OCI-LY3 (cell line): ENCODE results near the gene APBB2.

Experiments used
- H2AFZ ChIP-seq: fragments of 200-600, 300-600 bp; shearing (Covaris generic); 2 replicates; pipeline ENCODE4 v1.6.0; 2014; ENCODE audit warnings: antibody characterized with exemption, low read depth, low read length
- H3K27ac ChIP-seq: fragments of 200-600, 300-600 bp; sonication (generic); 2 replicates; pipeline ENCODE4 v1.5.1; 2014; ENCODE audit warnings: mild to moderate bottlenecking, low read length, moderate library complexity, mixed read lengths
- H3K27me3 ChIP-seq: fragments of 200-600, 300-600 bp; sonication (generic); 2 replicates; pipeline ENCODE4 v1.6.1; 2014; ENCODE audit warnings: low read depth, low read length, mixed read lengths
- H3K36me3 ChIP-seq: fragments of 200-600, 300-600 bp; sonication (generic); replicated peaks from 2 replicates; pipeline ENCODE3; 2014; ENCODE audit warnings: low read depth, low read length, mixed read lengths
- H3K4me1 ChIP-seq: fragments of 300-600, 200-600 bp; sonication (generic); 2 replicates; pipeline ENCODE4 v1.6.1; 2014; ENCODE audit warnings: low read length, mixed read lengths
- H3K4me2 ChIP-seq: fragments of 200-600, 300-600 bp; sonication (generic); 2 replicates; pipeline ENCODE4 v1.6.1; 2014; ENCODE audit warnings: low read length, mixed read lengths
- H3K4me3 ChIP-seq: fragments of 300-600, 200-600 bp; sonication (generic); 2 replicates; pipeline ENCODE4 v1.5.1; 2014; ENCODE audit warnings: antibody characterized with exemption, mild to moderate bottlenecking, low read length, moderate library complexity
- H3K79me2 ChIP-seq: fragments of 300-600, 200-600 bp; shearing (Covaris generic); 2 replicates; pipeline ENCODE4 v1.6.1; 2014; ENCODE audit warnings: mild to moderate bottlenecking, low read length, mixed read lengths
- H3K9ac ChIP-seq: fragments of 300-600, 200-600 bp; shearing (Covaris generic); 2 replicates; pipeline ENCODE4 v1.6.0; 2014; ENCODE audit warnings: mild to moderate bottlenecking, low read length, moderate library complexity
- H3K9me3 ChIP-seq: fragments of 200-600, 300-600 bp; shearing (Covaris generic); 2 replicates; pipeline ENCODE4 v1.6.1; 2014; ENCODE audit warnings: low read length, mixed read lengths; ENCODE audit not compliant: insufficient read depth
- H4K20me1 ChIP-seq: fragments of 200-600, 300-600 bp; sonication (generic); 2 replicates; pipeline ENCODE4 v1.6.1; 2016; ENCODE audit warnings: low read length, mixed read lengths; ENCODE audit not compliant: insufficient read depth
- CTCF ChIP-seq: fragments of 200-600, 300-600 bp; sonication (generic); IDR thresholded peaks from 2 replicates; pipeline ENCODE4 v1.5.1; 2014; ENCODE audit warnings: antibody characterized with exemption, low read length, low read depth
- EZH2phosphoT487 ChIP-seq: fragments of 200-600 bp; shearing (Covaris generic); IDR thresholded peaks from 2 replicates; pipeline ENCODE4 v1.6.1; 2018; ENCODE audit warnings: antibody characterized with exemption, mixed run types, low read depth

Gene APBB2

GRCh38 chr4:40897557-40898203 is 316.7 kb downstream of the APBB2 start:
- Histone ChIP-seq H3K4me3 (peak overlapping the region; percentile 76), H3K27ac (no peak overlapping the region)

GRCh38 chr4:40890764-40891163 is 323.6 kb downstream of the APBB2 start:
- H3K79me2 ChIP-seq, result no peaks in the 10 kb centered on the region
- no peaks in the 10 kb centered on the region for H3K4me1 ChIP-seq
- H3K9ac ChIP-seq, result no peak overlapping the region
- H2AFZ ChIP-seq, result no peak overlapping the region
- TF ChIP-seq CTCF, result no peak
- TF ChIP-seq EZH2phosphoT487, result no peak
- H3K4me3 ChIP-seq, result no peak overlapping the region
- H3K36me3 ChIP-seq, result no peaks in the 10 kb centered on the region
- no peak overlapping the region for H3K4me2 ChIP-seq
- H3K27me3 ChIP-seq, result no peaks in the 10 kb centered on the region; the same call in 1 of the 2 replicates
- H3K9me3 ChIP-seq, result no peaks in the 10 kb centered on the region
- H3K27ac ChIP-seq, result no peak overlapping the region
- H4K20me1 ChIP-seq, result no peaks in the 10 kb centered on the region

More at GRCh38 chr4:40897557-40898203, 316.7 kb downstream of the APBB2 start:
- Histone ChIP-seq H3K79me2 (no peaks in the 10 kb centered on the region), H3K27me3 (no peaks in the 10 kb centered on the region), H3K36me3 (no peaks in the 10 kb centered on the region), H3K9ac (peak overlapping the region; percentile 48; the same call in 1 of the 2 replicates), H2AFZ (peak overlapping the region; percentile 99), H4K20me1 (no peaks in the 10 kb centered on the region), H3K9me3 (no peaks in the 10 kb centered on the region), H3K4me1 (peaks cover 4% of the 10 kb centered on the region; the same call in 1 of the 2 replicates), H3K4me2 (peak overlapping the region; percentile 65)
- TF ChIP-seq EZH2phosphoT487, result no peak
- TF ChIP-seq CTCF, result peak; percentile 87

- Histone ChIP-seq H3K79me2 (no peaks in the 10 kb centered on the region), H3K27me3 (no peaks in the 10 kb centered on the region; the same call in 1 of the 2 replicates), H3K4me3 (no peak overlapping the region), H3K4me2 (no peak overlapping the region), H2AFZ (no peak overlapping the region), H3K9ac (no peak overlapping the region), H3K27ac (no peak overlapping the region), H3K9me3 (no peaks in the 10 kb centered on the region), H4K20me1 (no peaks in the 10 kb centered on the region), H3K36me3 (no peaks in the 10 kb centered on the region), H3K4me1 (no peaks in the 10 kb centered on the region)
- TF ChIP-seq CTCF, result no peak
- TF ChIP-seq EZH2phosphoT487, result no peak
Observed at GRCh38 chr4:40890199-40890598, 324.1 kb downstream of the APBB2 start.

GRCh38 chr4:40888933-40889332 is 325.4 kb downstream of the APBB2 start:
- Histone ChIP-seq H3K9me3 (no peaks in the 10 kb centered on the region), H3K27me3 (peaks cover 5% of the 10 kb centered on the region), H3K9ac (no peak overlapping the region), H3K27ac (no peak overlapping the region), H3K4me2 (no peak overlapping the region), H3K79me2 (no peaks in the 10 kb centered on the region), H2AFZ (no peak overlapping the region), H3K4me3 (no peak overlapping the region), H3K4me1 (no peaks in the 10 kb centered on the region), H3K36me3 (no peaks in the 10 kb centered on the region), H4K20me1 (no peaks in the 10 kb centered on the region)
- no peak for TF ChIP-seq CTCF
- no peak for TF ChIP-seq EZH2phosphoT487
